RPMI7951 (cell line): ENCODE results near the gene ACTL7B. TPM values are rescaled to one million over a fixed set of nuclear protein-coding genes. Genes with fewer than 3 reads are reported as not detected.
"Not testable (repeated sequence)": the region's sequence is repeated elsewhere in the genome, so short reads cannot be mapped to it uniquely, and the experiment has no call there.

Source experiments
- DNase-seq: peaks from one replicate; pipeline ENCODE4 v3.0.0-alpha.2; 2012; ENCODE audit warnings: low read depth
- total RNA-seq: library from RNA; depleted of rRNA; stranded (reverse); fragments of >200 nt; shearing (Covaris generic); gene quantifications from 2 replicates; pipeline ENCODE4 v1.2.3, GENCODE V29; 2014

The ACTL7B gene
- total RNA-seq, 1 experiment from 2014 or later, result not detected

DNA sequence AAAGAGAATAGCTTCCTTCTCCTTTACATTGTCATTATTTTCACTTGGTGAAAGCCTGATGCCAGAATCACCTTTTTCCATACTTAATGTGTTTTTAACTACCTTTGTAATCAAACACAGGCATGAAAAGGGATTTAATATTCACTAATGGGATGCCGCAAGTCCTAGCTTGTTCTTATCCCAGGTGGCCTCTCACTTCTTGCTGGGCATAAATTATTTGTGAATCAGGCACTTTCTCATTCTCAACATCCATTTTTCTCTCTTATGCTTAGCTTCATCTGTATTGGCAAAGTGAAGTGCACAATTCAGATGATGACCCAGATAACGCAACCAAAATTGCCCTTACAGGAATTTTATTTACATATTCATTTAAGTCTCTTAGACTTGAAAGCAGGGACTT is 10.9 kb downstream of the ACTL7B start:
- no peak for DNase-seq

DNA sequence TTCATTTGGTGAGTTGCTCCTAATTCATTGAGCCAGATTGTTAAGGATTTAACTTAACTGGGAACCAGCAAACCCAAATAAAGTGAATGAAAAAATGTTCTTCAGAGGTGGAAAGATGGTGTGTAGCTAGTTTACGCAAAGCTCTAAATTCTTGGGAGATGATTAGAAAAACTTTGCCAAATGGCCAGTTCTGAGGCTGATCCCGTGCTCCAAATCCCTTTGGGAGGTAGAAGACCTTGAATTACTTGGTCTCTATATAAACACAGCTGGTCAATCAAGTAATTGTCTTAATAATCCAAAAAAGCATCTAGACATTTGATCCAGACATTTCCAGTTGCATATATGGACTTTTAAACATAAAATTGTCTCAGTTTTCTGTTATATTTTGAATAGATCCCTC is 11.4 kb downstream of the ACTL7B start:
- DNase-seq, result no peak

DNA sequence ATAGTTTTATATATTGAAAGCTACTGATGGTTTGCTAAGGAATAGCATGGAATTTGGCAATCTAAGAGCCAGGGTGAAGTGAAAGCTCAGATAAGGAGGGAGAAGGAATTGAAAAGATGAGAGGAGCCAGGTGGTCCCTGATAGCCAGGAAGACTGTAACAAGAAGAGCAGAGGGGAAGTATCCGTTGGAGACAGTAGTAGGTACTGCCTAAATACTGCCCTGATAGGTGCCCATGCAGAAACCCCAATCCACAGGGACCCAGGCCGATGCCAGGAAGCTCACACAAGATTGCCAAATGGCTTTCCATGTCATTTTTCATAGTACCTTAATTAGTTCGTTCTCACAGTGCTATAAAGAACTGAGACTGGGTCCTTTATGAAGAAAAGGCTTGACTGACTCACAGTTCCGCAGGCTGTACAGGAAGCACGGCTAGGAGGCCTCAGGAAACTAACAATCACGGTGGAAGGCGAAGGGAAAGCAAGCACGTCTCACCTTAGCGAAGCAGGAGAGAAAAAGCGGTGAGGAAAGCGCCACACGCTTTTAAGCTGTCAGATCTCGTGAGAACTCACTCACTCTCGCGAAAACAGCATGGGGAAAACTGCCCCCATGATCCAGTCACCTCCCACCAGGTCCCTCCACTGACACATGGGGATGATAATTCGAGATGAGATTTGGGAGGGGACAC is 13.0 kb downstream of the ACTL7B start:
- no peak for DNase-seq

DNA sequence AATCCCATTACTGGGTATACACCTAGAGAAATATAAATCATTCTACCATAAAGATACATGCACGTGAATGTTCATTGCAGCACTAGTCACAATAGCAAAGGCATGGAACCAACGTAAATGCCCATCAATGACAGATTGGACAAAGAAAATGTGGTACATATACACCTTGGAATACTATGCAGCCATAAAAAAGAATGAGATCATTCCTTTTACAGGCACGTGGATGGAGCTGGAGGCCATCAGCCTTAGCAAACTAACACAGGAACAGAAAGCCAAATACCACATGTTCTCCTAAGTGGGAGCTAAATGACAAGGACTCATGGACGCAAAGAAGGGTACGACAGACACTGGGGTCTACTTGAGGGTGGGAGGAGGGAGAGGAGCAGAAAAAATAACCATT is 16.2 kb downstream of the ACTL7B start:
- not testable (repeated sequence) for DNase-seq

DNA sequence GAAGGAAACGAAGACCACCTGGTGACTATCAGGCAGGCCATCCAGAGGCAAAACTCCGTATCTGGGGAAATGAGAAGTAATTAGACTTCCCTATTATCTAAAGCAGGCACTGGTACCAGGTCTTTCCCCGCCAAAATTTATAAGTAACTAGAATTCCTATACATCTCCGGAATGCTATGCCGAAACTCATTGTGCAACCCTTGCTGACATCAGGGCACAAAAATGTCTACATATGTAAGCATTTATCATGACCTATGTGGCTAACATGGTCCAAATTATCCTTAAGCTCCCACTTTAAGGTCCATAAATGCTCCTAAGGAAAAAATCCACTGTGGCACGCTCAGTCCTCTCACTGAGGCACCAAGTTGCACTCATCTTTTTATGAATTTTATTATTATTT is 17.8 kb downstream of the ACTL7B start:
- DNase-seq, result peak; percentile 12

GRCh38 chr9:108837530-108837929 is 18.3 kb downstream of the ACTL7B start:
- DNase-seq, result no peak

DNA sequence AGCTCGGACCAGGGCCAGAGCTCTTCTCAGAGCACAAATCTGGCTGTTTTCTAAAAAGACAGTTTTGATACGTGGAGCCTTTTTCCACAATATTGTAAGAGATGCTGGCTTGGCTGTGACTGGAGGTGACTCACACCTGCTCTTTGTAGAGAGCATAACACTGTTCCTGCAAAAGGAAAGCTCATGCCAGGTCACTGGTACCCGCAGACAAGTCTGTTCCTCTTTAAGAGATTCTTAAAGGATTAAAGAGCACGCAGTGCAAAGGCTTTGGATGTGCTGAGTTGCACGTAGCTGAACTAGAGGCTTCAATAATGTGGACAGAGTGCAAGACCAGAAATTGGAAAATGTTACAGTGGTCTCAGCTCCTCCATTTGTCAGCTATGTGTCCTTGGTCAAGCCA is 19.0 kb downstream of the ACTL7B start:
- peak; percentile 42 for DNase-seq

DNA sequence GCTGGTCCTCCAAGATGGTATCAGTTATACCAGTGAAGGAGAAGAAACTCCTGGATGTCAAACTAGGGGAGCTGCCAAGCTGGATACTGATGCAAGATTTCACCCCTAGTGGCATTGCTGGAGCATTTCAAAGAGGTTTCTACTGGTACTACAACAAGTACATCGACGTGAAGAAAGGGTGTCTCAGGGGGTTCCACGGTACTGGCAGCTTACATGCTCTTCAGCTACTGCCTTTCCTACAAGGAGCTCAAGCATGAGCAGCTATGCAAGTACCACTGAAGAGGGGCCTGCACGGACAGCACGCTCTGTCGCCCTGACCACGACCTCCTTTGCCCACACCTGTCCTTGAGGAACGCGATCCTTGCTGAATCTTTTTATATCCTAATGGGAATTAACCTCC is 19.5 kb downstream of the ACTL7B start:
- DNase-seq, result no peak

DNA sequence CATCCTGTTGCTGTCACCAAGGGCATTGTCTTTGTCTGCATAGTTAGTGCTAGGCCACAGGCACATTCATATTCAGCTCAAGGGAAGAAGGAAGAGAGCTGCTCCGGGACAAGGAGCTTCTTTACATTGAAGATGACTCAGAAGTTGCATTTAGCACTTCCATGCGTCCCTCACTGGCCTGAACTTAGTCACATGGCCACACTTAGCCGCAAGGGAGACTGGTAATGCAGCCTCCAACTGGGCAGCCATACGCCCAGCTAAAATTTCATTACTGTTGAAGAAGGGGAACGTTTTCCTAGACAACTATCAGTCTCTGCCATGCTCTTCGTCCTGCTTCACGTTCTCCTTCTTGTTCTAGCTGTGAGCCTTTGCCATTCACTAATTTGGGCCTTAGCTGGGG is 20.0 kb downstream of the ACTL7B start:
- peak; percentile 80 for DNase-seq

- DNase-seq, result peak; percentile 73
These were observed 20.7 kb downstream of the ACTL7B start for GRCh38 chr9:108834959-108835665.

- DNase-seq, result no peak
These were observed 23.6 kb downstream of the ACTL7B start for GRCh38 chr9:108832179-108832500.

DNA sequence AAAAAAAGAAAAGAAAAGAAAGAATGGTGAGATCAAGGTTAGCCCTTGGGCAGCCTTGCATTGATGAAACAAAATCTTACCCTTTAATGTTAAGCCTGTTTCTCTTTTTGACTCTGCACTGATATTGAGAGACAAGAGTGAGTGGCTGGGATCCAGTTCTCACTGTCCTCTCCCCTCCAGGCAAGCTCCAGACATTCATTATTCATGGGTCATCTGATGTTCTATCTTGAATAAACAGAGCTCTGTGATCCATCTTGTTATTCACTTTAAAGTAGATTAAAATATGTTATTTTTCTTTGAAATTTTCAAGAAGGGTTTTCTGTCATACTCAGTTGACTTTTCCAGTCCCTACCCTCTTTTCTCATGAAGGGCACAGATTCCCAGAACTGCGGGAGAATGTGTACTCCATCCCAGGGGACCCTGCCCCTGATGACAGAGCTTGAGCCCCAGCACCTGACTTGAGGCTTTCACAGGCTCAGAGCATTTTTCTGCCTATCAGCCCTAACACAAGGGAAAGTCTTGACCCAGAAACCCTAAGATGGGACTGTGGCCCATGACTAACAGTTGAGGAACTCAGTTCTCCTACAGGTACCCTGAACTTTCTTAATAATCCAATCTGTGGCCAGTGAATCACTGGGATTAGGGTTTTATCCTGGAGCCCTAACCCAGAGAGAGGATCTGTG is 24.1 kb downstream of the ACTL7B start:
- peak; percentile 38 for DNase-seq

GRCh38 chr9:108830272-108830671 is 25.5 kb downstream of the ACTL7B start:
- DNase-seq, result peak; percentile 45

GRCh38 chr9:108823829-108824228 is 32.0 kb downstream of the ACTL7B start:
- DNase-seq, result no peak

GRCh38 chr9:108816037-108816436 is 39.7 kb downstream of the ACTL7B start:
- DNase-seq, result no peak

- no peak for DNase-seq
These were observed 40.6 kb downstream of the ACTL7B start for GRCh38 chr9:108815156-108815555.

GRCh38 chr9:108813951-108814601 is 41.7 kb downstream of the ACTL7B start:
- peak; percentile 68 for DNase-seq

DNA sequence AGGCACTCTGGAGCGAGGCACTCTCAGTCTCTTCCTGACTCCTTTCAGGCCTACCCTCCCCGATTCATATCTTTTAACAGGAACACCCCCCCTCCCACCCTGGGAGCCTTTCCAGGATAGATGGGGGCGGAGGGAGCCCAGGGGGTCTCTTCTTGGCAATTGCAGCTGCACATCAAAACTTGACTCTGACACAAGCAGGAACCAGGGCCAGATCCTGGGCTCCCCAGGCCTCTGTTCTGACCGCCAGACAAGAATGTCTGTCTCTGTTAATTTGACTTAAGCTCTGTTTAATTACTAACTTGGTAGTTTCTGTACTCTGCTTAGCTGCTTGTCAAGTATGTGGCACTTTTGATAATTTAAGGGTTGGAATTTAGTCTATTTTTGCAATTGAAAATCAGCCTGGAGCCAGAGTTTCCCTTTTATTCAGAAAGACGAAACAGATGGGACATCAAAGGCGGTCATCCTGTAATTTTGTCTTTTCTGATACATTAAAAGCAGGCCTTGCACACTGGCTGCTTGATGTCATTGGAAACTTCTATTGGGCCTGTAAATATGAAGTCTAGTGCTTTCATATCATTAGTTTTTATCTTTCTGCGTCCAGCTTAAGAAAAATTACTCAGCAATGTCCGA is 43.3 kb downstream of the ACTL7B start:
- DNase-seq, result no peak

- DNase-seq, result no peak
These were observed 43.8 kb downstream of the ACTL7B start for GRCh38 chr9:108811944-108812343.

DNA sequence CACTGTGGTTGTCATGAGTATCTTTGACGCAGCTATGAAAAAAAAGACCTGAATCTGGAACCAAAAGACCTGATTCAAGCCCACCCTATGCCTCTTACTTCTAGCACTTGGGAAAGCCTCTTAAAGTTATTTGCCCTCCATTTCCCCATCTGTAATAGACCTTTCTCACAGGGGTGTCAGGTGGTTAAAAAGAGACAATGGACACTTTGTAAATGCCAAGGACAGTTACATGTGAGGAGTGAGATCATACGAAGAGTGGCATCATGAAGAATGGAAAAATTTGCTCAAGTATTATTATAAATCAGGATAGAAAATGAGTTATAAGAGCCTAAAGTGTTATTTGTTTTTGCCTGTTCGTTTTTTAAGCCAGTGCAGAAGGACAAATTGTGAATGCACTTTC is 46.5 kb downstream of the ACTL7B start:
- DNase-seq, result no peak
